ENCODE results near the gene INSIG1.

INSIG1 gene

GRCh38 chr7:155310425-155311114, 12.9 kb downstream of the INSIG1 start:
- no peak overlapping the region for H3K27ac ChIP-seq (ENCODE audit: extremely low read depth, low read depth, low read length)
- POLR2A ChIA-PET: no interaction called here
- H3K4me1 ChIP-seq (ENCODE audit: control insufficient read depth, insufficient read depth, low read length): no peaks in the 10 kb centered on the region
- no peaks in the 10 kb centered on the region for H3K9me3 ChIP-seq (ENCODE audit: control insufficient read depth, insufficient read depth, low read depth, low read length)
- no peak for TF ChIP-seq ZNF433 (tag by site-specific recombination; IDR thresholded peaks at IDR 0.05; ENCODE audit: low read depth)
- no peak for TF ChIP-seq ZNF621 (tag by site-specific recombination; IDR thresholded peaks at IDR 0.05)
- no peak for TF ChIP-seq ZNF449 (tag by site-specific recombination; IDR thresholded peaks at IDR 0.05)
- H3K36me3 ChIP-seq (ENCODE audit: control insufficient read depth in 2 of 2, insufficient read depth in 1 of 2, low read length in 2 of 2): peaks cover 4 to 38% of the 10 kb centered on the region in 2 experiments
- CTCF ChIA-PET: no interaction called here
- no peak overlapping the region for H3K4me3 ChIP-seq (ENCODE audit: low read depth, low read length)

GRCh38 chr7:155311826-155312537, 14.3 kb downstream of the INSIG1 start:
- no peak for TF ChIP-seq ZNF555 (tag by site-specific recombination; conservative IDR thresholded peaks at IDR 0.05)
- no peak for TF ChIP-seq ZSCAN4 (tag by site-specific recombination; IDR thresholded peaks at IDR 0.05)
- TF ChIP-seq ZNF266 (tag by site-specific recombination; IDR thresholded peaks at IDR 0.05; ENCODE audit: low read depth): no peak
- TF ChIP-seq ZNF658 (tag by site-specific recombination; IDR thresholded peaks at IDR 0.05): no peak
- TF ChIP-seq ZEB2 (tag by site-specific recombination; IDR thresholded peaks at IDR 0.05): no peak
- no peak for TF ChIP-seq RBAK (tag by site-specific recombination; IDR thresholded peaks at IDR 0.05)
- no peak for TF ChIP-seq TSHZ1 (tag by site-specific recombination; IDR thresholded peaks at IDR 0.05; ENCODE audit: borderline replicate concordance)
- no peak for TF ChIP-seq ZNF837 (tag by site-specific recombination; IDR thresholded peaks at IDR 0.05)
- no peak for TF ChIP-seq ZNF341 (tag by site-specific recombination; IDR thresholded peaks at IDR 0.05; ENCODE audit: low read depth)
- Histone ChIP-seq H3K4me3 (ENCODE audit: low read depth, low read length) (no peak overlapping the region), H3K9me3 (ENCODE audit: control insufficient read depth, insufficient read depth, low read depth, low read length) (no peaks in the 10 kb centered on the region), H3K36me3 (ENCODE audit: control insufficient read depth in 2 of 2, insufficient read depth in 1 of 2, low read length in 2 of 2) (peaks cover 4 to 29% of the 10 kb centered on the region in 2 experiments; a peak in 2 of 3 replicates), H3K27ac (ENCODE audit: extremely low read depth, low read depth, low read length) (no peak overlapping the region), H3K4me1 (ENCODE audit: control insufficient read depth, insufficient read depth, low read length) (no peaks in the 10 kb centered on the region)
- POLR2A ChIA-PET: no interaction called here
- CTCF ChIA-PET: interaction anchor here (1.4 kb wide), 1 partner anchor 33 kb away, joined by 9 read pairs; no protein-coding TSS in a partner anchor

GRCh38 chr7:155312633-155313032, 15.0 kb downstream of the INSIG1 start:
- H3K9me3 ChIP-seq (ENCODE audit: control insufficient read depth, insufficient read depth, low read depth, low read length): no peaks in the 10 kb centered on the region
- peaks cover 4 to 22% of the 10 kb centered on the region in 2 experiments; a peak in 2 of 3 replicates for H3K36me3 ChIP-seq (ENCODE audit: control insufficient read depth in 2 of 2, insufficient read depth in 1 of 2, low read length in 2 of 2)
- no peaks in the 10 kb centered on the region for H3K4me1 ChIP-seq (ENCODE audit: control insufficient read depth, insufficient read depth, low read length)
- ChIA-PET POLR2A (no interaction called here), CTCF (interaction anchor here (1.4 kb wide), 1 partner anchor 32 kb away, joined by 9 read pairs; no protein-coding TSS in a partner anchor)
- H3K4me3 ChIP-seq (ENCODE audit: low read depth, low read length): no peak overlapping the region
- H3K27ac ChIP-seq (ENCODE audit: extremely low read depth, low read depth, low read length): no peak overlapping the region
- no peak for TF ChIP-seq ZNF501 (tag by site-specific recombination; IDR thresholded peaks at IDR 0.05)
